T-helper 2 cell treated with Interferon-gamma antibody and Interleukin-4, amounts not matched to agents 100 ng/mL and 5 ng/mL, for 36 hours (primary cell): ENCODE measurements around the gene SLC46A3. TPM values are rescaled to one million over a fixed set of nuclear protein-coding genes. Genes with fewer than 3 reads are reported as not detected.
"Not testable (repeated sequence)": the region's sequence is repeated elsewhere in the genome, so short reads cannot be mapped to it uniquely, and the experiment has no call there.

Source experiments
- intact Hi-C: fragments of 100-400 bp; cut with micrococcal nuclease; formaldehyde crosslinking; loops from one replicate; pipeline ENCODE4 v1.15.1; 2023
- total RNA-seq: library from RNA; stranded (reverse); gene quantifications from 2 replicates; pipeline ENCODE4 v1.2.3, GENCODE V29; 2022

Gene SLC46A3, protein sequence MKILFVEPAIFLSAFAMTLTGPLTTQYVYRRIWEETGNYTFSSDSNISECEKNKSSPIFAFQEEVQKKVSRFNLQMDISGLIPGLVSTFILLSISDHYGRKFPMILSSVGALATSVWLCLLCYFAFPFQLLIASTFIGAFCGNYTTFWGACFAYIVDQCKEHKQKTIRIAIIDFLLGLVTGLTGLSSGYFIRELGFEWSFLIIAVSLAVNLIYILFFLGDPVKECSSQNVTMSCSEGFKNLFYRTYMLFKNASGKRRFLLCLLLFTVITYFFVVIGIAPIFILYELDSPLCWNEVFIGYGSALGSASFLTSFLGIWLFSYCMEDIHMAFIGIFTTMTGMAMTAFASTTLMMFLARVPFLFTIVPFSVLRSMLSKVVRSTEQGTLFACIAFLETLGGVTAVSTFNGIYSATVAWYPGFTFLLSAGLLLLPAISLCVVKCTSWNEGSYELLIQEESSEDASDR
- 10.5 and 12.2 TPM in 2 replicates for total RNA-seq

DNA sequence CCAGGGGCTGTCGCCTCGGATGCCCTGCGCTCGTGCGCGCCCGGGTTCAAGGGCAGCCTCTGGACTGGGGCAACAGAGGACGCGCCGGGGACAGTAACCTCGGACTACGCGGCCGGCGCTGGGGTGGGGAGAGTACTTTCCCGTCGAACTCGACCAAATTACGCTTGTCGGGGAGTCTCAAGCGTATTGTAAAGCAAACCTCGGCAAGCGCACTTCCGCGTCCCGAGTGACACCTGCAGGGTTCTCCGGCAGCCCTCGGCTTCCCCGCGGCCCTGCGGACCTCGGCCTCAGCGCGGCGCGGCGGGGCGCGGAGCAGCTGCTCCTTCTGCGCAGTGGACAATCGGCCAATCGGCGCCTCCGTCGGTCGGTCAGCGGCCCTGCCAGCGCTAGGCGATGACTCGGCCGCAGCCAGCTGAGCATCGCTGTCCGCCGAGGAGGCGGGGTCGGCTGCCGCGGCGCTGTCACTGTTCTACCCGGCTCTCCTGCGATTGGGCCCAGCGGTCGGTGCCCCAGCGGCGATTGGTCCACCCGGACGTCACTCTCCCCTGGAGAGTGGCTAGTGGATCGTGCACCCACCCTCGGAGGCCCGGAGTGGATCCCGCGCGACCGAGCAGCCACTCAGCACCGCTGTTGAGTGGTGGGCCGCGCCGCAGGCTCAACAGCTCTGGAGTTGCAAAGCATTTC, at the start of gene SLC46A3:
TSS of gene SLC46A3 (minus strand) at position 428 of the 684 bp plus-strand sequence. CDS start 972 bp downstream, outside the sequence.
- intact Hi-C loops, result loop anchor here (2.0 to 10.0 kb wide), 2 partner anchors 60 to 1264 kb away; partner anchors contain the start of genes MTIF3 and POMP

DNA sequence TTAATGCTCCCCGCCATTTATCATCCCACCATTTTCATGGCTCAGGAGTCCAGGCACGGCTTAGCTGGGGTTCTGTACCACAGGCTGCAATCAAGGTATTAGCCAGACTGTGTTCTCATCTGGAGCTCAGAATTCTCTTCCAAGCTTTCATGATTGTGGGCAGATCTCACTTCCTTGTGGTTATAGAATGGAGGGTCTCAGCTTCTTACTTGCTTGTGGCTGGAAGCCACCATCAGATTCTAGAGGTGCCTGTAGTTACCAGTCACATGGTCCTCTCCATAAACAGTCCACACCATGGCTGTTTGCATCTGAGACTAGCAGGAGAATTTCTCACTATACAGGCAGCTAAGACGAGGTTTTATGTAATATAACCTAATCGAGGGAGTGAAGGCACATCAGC, 45.1 kb upstream of the SLC46A3 start:
- intact Hi-C loops, result no loop called here

DNA sequence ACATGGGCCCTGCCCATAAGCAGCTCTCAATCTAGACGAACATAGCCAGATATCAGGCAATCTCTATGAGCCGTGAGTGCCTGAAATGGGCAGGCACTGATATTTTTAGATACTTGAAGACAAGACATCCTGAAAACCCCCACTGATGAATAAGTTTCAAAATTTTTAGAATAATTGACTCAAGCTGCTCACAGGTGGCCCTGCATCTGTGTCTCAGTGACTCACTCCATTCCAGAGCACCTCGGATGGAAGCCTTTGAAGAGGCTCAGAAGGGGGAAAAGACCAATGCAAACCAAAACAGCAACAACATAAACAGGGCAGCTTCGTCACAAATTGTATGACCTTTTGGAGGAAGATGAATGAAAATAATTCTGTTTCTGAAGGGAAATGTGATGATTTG, 42.8 kb upstream of the SLC46A3 start:
- intact Hi-C loops, result no loop called here

DNA sequence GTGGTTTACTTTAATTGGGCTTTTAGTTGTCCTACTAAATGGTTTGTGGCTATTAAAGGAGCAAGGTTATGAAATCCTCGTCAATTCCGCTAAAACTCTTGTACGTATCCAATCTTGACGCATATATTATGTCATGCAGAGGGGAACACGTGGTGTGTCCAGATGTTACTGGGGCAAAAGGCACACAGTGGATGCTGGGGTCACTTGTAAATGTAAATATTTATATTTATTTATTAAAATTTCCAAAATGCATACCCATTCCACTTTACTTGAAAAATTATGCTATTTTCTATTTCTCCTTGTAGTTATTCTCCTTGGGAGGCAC, 36.7 kb upstream of the SLC46A3 start:
- intact Hi-C loops, result no loop called here

DNA sequence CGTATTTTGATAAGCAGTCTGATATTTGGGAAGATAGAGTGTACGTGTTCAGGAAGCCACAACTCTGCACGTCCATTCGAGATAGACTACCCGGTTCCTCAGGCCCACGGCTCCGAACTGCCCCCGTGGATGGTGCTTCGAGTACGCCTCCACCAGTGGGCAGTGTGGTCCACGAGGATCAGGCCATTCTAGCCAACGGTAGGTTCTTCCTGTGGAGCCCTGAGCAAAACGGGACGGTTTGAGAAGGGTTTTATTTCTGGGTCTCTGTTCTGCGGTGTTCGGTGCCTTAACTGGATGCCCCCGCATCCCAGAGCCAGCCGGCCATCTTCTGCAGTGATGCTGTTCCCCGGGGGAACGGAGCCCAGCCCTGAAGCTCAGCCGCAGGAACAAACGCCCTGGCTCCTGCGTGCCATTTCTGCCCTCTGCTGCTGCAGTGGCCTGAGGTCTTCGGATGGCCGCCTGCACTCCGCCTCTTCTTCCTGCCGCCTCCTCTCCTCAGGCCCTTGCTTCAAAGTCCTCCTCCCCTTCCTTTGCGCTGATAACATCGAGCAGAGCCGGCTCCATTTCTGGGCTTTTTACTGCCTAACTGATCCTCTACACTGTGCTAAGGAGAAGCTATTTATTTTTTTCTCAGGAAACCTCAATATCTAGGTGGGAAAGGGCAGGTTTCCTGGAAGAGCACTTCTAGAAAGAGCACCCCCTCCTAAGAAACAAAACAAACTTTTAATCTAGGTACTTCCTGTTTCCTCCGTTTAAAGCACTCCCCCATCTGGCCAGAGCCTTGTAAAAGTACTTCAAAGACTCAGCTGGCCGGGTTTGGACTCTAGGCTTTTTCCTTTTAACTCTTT, 36.2 kb upstream of the SLC46A3 start:
- intact Hi-C loops, result no loop called here

DNA sequence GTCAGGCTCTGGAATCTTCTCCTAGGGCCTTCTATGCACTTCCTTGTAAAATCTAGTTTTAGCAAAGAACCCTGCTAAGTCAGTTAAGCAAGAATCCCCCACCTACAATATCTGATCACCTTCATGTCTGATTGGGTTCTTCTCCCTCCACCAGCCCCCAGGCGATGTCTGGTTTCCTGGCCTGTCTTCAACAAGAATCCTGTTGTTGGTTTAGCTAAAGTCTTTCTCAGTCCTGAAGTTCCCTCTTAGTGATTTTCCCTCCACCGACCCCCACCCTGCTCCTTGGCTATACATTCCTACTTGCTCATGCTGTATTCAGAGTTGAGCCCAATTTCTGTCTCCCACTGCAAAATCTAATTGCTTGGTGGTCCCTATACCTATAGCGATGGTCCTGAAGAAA, 35.2 kb upstream of the SLC46A3 start:
- intact Hi-C loops, result no loop called here

DNA sequence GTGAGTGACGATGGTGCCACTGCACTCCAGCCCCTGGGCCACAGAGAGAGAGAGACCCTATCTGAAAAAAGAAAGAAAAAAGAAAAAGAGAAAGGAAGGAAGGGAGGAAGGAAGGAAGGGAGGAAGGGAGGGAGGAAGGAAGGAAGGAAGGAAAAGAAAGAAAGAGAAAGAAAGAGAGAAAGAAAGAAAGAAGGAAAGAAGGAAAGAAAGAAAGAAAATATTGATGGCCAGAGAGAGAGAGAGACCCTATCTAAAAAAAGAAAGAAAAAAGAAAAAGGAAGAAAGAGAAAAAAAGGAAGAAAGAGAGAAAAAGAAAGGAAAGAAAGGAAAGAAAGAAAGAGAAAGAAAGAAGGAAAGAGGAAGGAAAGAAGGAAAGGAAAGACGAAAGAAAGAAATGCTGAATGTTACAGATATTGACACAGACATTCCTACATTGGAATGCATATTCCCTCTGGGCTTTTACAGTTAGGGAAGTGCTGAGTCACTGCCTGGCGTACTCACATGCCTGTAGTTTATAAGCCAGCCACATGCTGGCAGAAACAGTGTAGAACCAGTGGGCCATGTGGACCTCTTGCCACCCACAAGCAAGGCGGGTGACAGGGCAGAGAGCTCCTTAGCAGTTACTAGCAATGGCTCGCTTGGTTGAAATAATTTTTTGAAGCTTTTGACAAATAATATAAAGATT, 34.6 kb upstream of the SLC46A3 start:
- intact Hi-C loops, result no loop called here

DNA sequence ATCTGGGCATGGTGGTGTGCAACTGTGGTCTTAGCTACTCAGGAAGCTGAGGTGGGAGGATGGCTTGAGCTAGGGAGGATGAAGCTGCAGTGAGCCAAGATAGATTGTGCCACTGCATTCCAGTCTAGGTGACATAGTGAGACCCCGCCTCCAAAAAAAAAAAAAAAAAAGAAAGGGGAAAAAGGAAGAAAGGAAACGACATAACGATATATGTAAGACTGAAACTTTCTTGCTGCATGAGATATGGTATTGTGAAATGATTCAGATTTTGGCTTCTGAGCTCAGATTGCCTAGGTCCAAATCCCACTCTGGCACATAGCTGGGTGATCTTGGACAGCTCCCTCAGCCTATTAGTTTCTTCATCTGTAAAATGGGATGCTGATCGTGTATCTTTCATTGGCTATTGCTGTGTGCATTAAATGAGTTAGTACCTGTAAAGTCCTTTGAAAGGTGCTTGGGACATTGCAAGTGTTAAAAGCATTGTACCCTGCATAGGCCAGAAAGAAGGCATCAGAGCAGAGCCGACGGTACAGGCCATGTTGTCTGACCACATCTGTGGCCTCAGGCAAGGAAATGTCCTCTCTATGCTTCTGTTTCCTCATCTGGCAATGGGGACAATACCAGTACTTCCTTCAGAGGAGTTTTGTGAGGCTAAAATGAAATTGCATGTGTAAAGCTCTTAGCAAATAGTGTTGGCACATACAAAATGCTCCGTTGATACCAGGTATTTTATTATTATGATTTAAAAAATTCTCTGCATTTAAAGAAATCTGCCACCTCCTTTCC, 32.6 kb upstream of the SLC46A3 start:
- intact Hi-C loops, result no loop called here

DNA sequence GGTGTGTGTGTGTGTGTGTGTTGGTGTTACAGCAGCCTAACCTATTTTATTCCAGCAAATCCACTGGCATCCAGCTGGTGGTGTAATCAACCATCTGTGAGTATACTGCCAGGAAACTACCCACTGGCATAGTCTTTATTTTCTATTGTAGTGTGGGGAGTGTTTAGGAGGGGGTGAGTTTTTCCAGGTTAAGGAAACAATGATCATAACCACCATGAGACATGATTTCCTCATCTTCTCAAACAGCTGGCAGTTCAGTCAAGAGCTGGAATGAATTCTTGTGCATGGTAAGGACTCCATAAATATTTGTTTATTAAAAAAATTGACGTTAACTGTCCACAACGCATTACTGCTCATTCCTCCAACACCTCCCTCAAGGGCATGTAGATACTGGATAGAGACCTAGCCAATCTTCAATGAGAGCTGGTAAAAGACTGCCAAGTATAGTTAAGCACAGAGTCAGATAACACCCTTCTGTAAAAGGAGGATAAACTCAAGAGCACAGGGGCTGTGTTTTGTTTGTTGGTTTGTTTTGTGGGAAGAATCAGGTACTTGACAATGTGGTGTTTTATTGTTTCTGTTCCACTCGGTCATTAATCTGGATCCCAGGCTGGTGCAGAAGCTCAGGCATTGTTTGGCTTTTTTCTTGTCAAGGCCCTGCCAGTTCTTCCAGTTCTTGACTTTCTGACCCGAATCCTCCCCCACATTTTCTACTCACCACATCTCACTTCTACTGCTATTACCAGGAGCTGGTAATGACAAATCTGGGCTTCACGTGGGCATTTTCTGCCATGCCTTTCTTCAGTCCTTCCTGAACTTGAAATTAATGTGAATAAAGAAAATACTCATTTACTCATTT, 31.6 kb upstream of the SLC46A3 start:
- intact Hi-C loops, result no loop called here

DNA sequence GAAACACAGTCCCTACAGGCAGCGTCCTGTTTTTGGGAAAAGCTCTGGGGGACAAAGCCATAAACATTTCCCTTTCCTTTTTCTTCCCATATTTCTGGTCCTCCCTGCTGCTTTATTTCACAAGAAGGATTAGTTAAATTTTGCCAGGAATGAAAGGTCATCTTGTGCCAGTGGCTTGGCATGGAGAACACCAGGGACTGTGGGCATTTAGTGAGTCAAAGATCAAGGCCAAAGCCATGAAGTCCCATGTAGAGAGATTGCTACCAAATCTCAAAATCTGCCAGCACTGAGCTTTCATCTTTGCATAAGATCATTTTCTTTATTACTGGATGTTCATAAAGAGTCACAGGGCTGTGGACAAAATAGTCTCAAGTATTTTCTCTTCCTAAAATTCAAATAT, 29.1 kb upstream of the SLC46A3 start:
- intact Hi-C loops, result no loop called here

DNA sequence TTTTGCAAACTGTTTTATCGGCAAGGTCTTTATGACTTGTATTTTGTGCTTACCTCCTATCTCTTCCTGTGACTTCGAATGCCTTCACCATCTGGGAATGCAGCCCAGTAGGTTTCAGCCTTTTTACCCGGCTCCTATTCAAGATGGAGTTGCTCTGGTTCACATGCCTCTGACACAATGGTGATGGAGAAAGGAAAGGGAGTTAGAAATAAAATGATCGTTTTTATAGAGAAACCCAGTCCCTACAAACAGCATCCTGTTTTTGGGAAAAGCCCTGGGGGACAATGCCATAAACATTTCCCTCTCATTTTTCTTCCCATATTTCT, 27.5 kb upstream of the SLC46A3 start:
- intact Hi-C loops, result no loop called here

DNA sequence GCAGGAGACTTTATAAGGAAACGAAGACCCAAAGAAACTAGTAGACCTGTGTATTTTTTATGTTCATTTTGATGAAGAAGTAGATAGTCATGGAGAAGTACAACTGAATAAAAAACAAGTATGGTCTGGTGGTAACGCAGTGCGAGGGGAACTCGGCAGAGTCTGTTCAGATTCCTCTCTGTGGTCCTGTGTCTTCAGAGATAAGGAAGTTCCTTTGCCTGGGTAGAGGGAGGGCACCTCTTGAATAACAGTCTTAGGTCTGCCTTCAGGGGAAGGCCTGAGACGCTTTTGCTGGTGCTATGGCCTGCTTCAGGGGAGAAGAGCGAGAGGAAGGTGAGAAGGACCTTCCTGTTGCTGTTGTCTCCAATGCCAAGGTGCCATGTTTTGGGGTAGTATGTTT, 25.9 kb upstream of the SLC46A3 start:
- intact Hi-C loops, result no loop called here

DNA sequence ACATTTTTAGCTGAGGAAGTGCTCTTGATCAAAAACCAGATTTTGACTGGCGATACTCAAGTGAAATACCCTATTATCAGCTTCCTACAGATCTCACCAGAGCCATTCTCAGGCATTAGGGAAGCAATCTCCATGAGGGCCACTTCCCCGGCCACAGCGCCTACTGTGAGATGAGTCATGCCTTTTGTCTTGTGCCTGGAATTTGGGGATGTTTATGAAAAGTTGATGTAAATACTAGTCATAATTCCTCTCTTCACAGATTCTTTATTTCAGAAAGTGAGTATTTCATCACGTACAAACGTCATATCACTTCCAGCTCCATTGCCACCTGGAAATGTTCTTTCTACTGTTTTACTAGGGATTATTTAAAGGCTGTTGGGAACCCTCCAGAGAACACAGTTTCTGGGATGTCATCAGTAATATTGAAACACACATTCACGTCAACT, 25.3 kb upstream of the SLC46A3 start:
- intact Hi-C loops, result no loop called here

DNA sequence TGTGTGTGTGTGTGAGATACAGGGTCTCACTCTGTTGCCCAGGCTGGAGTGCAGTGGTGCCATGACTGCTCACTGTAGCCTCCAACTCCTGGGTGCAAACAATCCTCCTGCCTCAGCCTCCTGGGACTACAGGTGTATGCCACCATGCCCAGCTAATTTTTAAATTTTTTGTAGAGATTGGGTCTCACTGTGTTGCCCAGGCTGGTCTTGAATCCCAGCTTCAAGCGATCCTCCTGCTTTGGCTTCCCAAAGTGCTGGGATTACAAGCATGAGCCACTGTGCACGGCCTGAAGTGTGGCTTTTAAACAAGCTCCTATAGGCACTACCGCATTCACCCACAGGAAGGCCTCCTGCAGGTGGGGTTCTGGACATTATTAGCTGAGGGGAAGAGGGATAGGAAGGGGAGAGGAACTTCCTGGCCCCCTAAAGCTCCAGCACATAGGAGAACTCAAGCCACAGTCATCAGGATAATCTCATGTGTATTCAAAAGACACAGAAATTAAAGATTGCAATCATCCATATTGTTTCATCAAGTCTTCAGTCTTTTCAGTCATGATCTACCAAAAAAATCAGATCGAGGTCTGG, 24.8 kb upstream of the SLC46A3 start:
- intact Hi-C loops, result no loop called here

DNA sequence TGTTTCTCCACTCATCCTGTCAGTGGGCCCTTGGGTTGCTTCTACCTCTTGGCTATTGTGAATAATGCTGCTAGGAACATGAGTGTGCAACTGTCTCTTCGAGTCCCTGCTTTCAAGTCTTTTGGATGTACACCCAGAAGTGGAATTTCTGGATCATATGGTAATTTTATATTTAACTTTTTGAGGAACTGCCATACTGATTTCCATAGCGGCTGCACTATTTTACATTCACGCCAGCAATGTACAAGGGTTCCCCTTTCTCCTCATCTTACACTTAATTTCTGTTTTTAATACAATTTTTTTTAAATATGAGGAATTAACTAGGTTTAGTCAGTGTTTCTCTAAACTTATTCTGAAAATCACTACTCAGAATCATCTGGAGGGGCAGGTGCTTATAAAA, 24.2 kb upstream of the SLC46A3 start:
- intact Hi-C loops, result no loop called here

DNA sequence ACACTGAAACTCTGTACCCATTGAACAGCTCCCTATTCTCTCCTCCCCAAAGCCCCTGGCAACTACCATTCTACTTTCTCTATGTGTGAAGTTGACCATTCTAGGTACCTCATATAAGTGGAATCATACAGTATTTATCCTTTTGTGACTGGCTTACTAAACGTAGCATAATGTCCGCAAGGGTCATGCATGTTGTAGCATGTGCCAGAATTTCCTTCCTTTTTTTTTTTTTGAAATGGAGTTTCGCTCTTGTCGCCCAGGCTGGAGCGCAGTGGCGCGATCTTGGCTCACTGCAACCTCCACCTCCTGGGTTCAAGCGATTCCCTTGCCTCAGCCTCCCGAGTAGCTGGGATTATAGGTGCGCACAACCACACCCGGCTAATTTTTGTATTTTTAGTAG, 23.7 kb upstream of the SLC46A3 start:
- intact Hi-C loops, result not testable (repeated sequence)

DNA sequence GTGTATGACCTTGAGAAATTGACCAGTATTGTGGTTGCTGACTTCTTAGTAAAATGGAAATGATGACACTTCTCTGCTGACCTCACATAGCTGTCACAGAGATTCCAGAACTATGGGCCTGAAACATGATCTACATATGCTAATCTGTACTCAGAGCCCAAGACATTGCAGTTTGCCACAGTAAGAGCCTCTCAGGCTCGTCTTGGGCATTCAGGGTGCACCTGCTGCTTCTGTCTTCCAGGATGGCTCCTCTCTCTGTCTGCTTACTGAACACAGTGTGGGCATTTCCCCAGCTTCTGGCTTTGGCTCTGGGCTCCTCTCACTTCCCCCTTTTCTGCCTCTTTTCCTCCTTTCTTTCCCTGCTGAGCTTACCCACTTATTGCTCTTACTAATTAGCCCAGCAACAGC, 22.3 kb upstream of the SLC46A3 start:
- intact Hi-C loops, result no loop called here

DNA sequence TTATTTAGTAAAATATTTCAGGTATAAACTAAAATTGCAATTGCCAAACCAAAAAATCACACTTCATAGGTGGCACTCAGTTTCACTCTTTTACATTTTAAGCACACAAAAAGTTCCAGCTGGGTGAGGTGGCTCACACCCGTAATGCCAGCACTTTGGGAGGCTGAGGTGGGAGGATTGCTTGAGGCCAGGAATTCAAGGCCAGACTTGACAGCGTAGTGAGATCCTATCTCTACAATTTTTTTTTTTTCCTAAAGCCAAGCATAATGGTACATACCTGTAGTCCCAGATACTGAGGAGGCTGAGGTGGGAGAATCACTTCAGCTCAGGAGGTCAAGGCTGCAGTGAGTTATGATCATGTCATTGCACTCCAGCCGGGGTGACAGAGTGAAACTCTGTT, 20.6 kb upstream of the SLC46A3 start:
- intact Hi-C loops, result no loop called here

DNA sequence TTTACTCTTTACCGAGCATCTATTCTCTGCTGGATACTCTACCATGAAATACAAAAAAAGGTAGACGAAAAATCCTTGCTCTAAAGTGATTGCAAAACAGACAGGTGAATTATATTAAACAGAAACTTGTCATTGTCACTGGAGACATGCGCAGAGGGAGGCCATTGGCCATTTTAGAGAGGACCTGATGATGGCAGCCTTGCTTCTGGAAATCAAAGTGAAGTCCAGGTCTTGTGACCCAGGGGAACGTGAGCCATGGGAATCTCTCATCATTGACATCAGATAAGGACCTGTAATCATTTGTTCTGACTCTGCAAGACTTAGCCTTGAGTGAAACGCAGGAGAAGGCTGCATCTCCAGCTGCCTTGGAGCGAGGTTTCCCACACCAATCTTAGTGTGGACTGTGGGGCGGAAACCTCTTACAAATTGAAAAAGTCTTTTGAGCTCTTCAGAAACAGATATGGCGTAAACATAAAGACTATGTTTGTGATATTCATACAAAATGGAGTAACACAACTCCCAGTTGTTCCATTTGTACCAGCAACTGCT, 16.8 kb upstream of the SLC46A3 start:
- intact Hi-C loops, result no loop called here
